ENCODE measurements around the gene KIRREL1.

Gene KIRREL1

GRCh38 chr1:158077411-158078256 lies 84.2 kb downstream of the KIRREL1 start:
- no peak for DNase-seq

GRCh38 chr1:158078569-158079080 lies 85.2 kb downstream of the KIRREL1 start:
- no peak for DNase-seq

GRCh38 chr1:158080066-158080465 lies 86.6 kb downstream of the KIRREL1 start:
- no peak for DNase-seq

GRCh38 chr1:158084336-158084735 lies 90.9 kb downstream of the KIRREL1 start:
- DNase-seq, result no peak

- DNase-seq, result no peak
Observed at GRCh38 chr1:158084747-158085146, 91.3 kb downstream of the KIRREL1 start.

GRCh38 chr1:158087320-158087927 lies 94.0 kb downstream of the KIRREL1 start:
- DNase-seq, result no peak

- no peak for DNase-seq
Observed at GRCh38 chr1:158089476-158089875, 96.0 kb downstream of the KIRREL1 start.

- no peak for DNase-seq
Observed at GRCh38 chr1:158089925-158090637, 96.6 kb downstream of the KIRREL1 start.

GRCh38 chr1:158093376-158093775 lies 99.9 kb downstream of the KIRREL1 start:
- DNase-seq, result no peak

- DNase-seq, result no peak
Observed at GRCh38 chr1:158094571-158094970, 101.1 kb downstream of the KIRREL1 start.

- no peak for DNase-seq
Observed at GRCh38 chr1:158095737-158096335, 102.4 kb downstream of the KIRREL1 start.

GRCh38 chr1:158098256-158098655 lies 104.8 kb downstream of the KIRREL1 start:
- no peak for DNase-seq

GRCh38 chr1:158099185-158099584 lies 105.7 kb downstream of the KIRREL1 start:
- no peak for DNase-seq

GRCh38 chr1:158100498-158100897 lies 107.1 kb downstream of the KIRREL1 start:
- no peak for DNase-seq

GRCh38 chr1:158101455-158101854 lies 108.0 kb downstream of the KIRREL1 start:
- DNase-seq, result no peak

- DNase-seq, result no peak
Observed at GRCh38 chr1:158101927-158102326, 108.5 kb downstream of the KIRREL1 start.

GRCh38 chr1:158102881-158103674 lies 109.6 kb downstream of the KIRREL1 start:
- no peak for DNase-seq

GRCh38 chr1:158103861-158104522 lies 110.5 kb downstream of the KIRREL1 start:
- DNase-seq, result no peak

- no peak for DNase-seq
Observed at GRCh38 chr1:158104891-158105290, 111.4 kb downstream of the KIRREL1 start.

GRCh38 chr1:158105352-158106095 lies 112.1 kb downstream of the KIRREL1 start:
- no peak for DNase-seq

GRCh38 chr1:158107916-158108315 lies 114.5 kb downstream of the KIRREL1 start:
- DNase-seq, result no peak
